Activated T-helper 1 cell treated with anti-CD3 and anti-CD28 coated beads, Interleukin-12 subunit alpha, Interleukin-12 subunit beta, Interleukin-2, Interleukin-4 antibody, amounts not matched to agents 30 ng/mL and 10 ng/mL and 1 ng/mL, durations not matched to agents 14 hours and 24 hours and 36 hours (primary cell): Measurements from ENCODE around the gene KLHL40. TPM values are rescaled to one million over a fixed set of nuclear protein-coding genes. Genes with fewer than 3 reads are reported as not detected.

Experiments
- DNase-seq: peaks from one replicate; pipeline ENCODE4 v3.0.0; 2021; ENCODE audit warnings: low spot score
- H3K27ac Mint-ChIP-seq: one replicate; pipeline ENCODE4 v1.8.0; 2021; ENCODE audit warnings: mild to moderate bottlenecking, mixed read lengths
- H3K27me3 Mint-ChIP-seq: one replicate; pipeline ENCODE4 v1.8.0; 2022; ENCODE audit warnings: mild to moderate bottlenecking, moderate library complexity, mixed read lengths; ENCODE audit not compliant: insufficient read depth
- H3K36me3 Mint-ChIP-seq: one replicate; pipeline ENCODE4 v1.8.0; 2021; ENCODE audit warnings: low read depth, mixed read lengths
- H3K4me1 Mint-ChIP-seq: one replicate; pipeline ENCODE4 v1.8.0; 2021; ENCODE audit warnings: low read depth, mixed read lengths
- H3K4me3 Mint-ChIP-seq: one replicate; pipeline ENCODE4 v1.8.0; 2021; ENCODE audit warnings: mild to moderate bottlenecking, moderate library complexity, mixed read lengths
- H3K9me3 Mint-ChIP-seq: one replicate; pipeline ENCODE4 v1.8.0; 2021; ENCODE audit warnings: mixed read lengths
- intact Hi-C: fragments of 100-400 bp; cut with micrococcal nuclease; formaldehyde crosslinking; loops from one replicate; pipeline ENCODE4 v1.15.1; 2024
- total RNA-seq: library from RNA; stranded (reverse); gene quantifications from 2 replicates; pipeline ENCODE4 v1.2.3, GENCODE V29; 2022

The KLHL40 gene
- total RNA-seq, 1 donor from 2014 or later = not detected

GRCh38 chr3:42733501-42734262, 48.3 kb downstream of the KLHL40 start:
- no peak for DNase-seq
- Mint-ChIP-seq H3K27ac (no peak overlapping the region), H3K27me3 (peaks cover 6% of the 10 kb centered on the region), H3K9me3 (no peaks in the 10 kb centered on the region), H3K4me1 (no peaks in the 10 kb centered on the region), H3K36me3 (no peaks in the 10 kb centered on the region), H3K4me3 (no peak overlapping the region)
- intact Hi-C loops = no loop called here

GRCh38 chr3:42734263-42734860, 49.0 kb downstream of the KLHL40 start:
- no peak overlapping the region for H3K4me3 Mint-ChIP-seq

GRCh38 chr3:42735019-42735418, 49.7 kb downstream of the KLHL40 start:
- intact Hi-C loops = no loop called here
- Mint-ChIP-seq H3K4me3 (no peak overlapping the region), H3K27ac (no peak overlapping the region), H3K36me3 (no peaks in the 10 kb centered on the region), H3K27me3 (peaks cover 5% of the 10 kb centered on the region), H3K9me3 (no peaks in the 10 kb centered on the region), H3K4me1 (no peaks in the 10 kb centered on the region)
- DNase-seq = no peak

More at GRCh38 chr3:42734263-42734860, 49.0 kb downstream of the KLHL40 start:
- Mint-ChIP-seq H3K27me3 (peaks cover 6% of the 10 kb centered on the region), H3K4me1 (no peaks in the 10 kb centered on the region), H3K9me3 (no peaks in the 10 kb centered on the region), H3K27ac (no peak overlapping the region), H3K36me3 (no peaks in the 10 kb centered on the region)
- intact Hi-C loops = no loop called here
- no peak for DNase-seq

- intact Hi-C loops = no loop called here
- Mint-ChIP-seq H3K4me1 (no peaks in the 10 kb centered on the region), H3K27me3 (peaks cover 5% of the 10 kb centered on the region), H3K36me3 (no peaks in the 10 kb centered on the region), H3K4me3 (no peak overlapping the region), H3K27ac (no peak overlapping the region), H3K9me3 (no peaks in the 10 kb centered on the region)
- no peak for DNase-seq
These were observed 50.3 kb downstream of the KLHL40 start for GRCh38 chr3:42735615-42736014.

GRCh38 chr3:42736081-42736480, 50.7 kb downstream of the KLHL40 start:
- intact Hi-C loops = no loop called here
- Mint-ChIP-seq H3K27ac (no peak overlapping the region), H3K4me1 (no peaks in the 10 kb centered on the region), H3K36me3 (no peaks in the 10 kb centered on the region), H3K9me3 (no peaks in the 10 kb centered on the region), H3K4me3 (no peak overlapping the region), H3K27me3 (peaks cover 5% of the 10 kb centered on the region)
- DNase-seq = no peak

- H3K27ac Mint-ChIP-seq = no peak overlapping the region
- peaks cover 5% of the 10 kb centered on the region for H3K27me3 Mint-ChIP-seq
- H3K4me3 Mint-ChIP-seq = no peak overlapping the region
- no peak for DNase-seq
- intact Hi-C loops = no loop called here
- H3K36me3 Mint-ChIP-seq = no peaks in the 10 kb centered on the region
- H3K4me1 Mint-ChIP-seq = no peaks in the 10 kb centered on the region
- no peaks in the 10 kb centered on the region for H3K9me3 Mint-ChIP-seq
These were observed 51.2 kb downstream of the KLHL40 start for GRCh38 chr3:42736531-42736930.

GRCh38 chr3:42739401-42740158, 54.2 kb downstream of the KLHL40 start:
- intact Hi-C loops = loop anchor here (5.0 kb wide), 1 partner anchor 87 kb away; the partner anchor contains the start of gene ZBTB47
- peaks cover 6% of the 10 kb centered on the region for H3K4me1 Mint-ChIP-seq
- H3K36me3 Mint-ChIP-seq = no peaks in the 10 kb centered on the region
- no peaks in the 10 kb centered on the region for H3K9me3 Mint-ChIP-seq
- DNase-seq = no peak
- no peak overlapping the region for H3K4me3 Mint-ChIP-seq
- no peak overlapping the region for H3K27ac Mint-ChIP-seq
- H3K27me3 Mint-ChIP-seq = peaks cover 2% of the 10 kb centered on the region

GRCh38 chr3:42741796-42742195, 56.5 kb downstream of the KLHL40 start:
- Mint-ChIP-seq H3K36me3 (no peaks in the 10 kb centered on the region), H3K4me3 (no peak overlapping the region), H3K27ac (no peak overlapping the region), H3K4me1 (peaks cover 12% of the 10 kb centered on the region), H3K9me3 (no peaks in the 10 kb centered on the region), H3K27me3 (peaks cover 2% of the 10 kb centered on the region)
- no peak for DNase-seq
- intact Hi-C loops = loop anchor here (5.0 kb wide), 1 partner anchor 89 kb away; the partner anchor contains the start of gene ZBTB47

Other genes with a start within 250 kb of the KLHL40 start
- 0.69 and 0.88 TPM in 2 replicates for gene VIPR1, start 182.9 kb upstream of the KLHL40 start, total RNA-seq
- gene SEC22C, start 103.6 kb upstream of the KLHL40 start, total RNA-seq = 37.5 and 38.3 TPM in 2 replicates
- gene SS18L2, start 94.7 kb upstream of the KLHL40 start, total RNA-seq = 66.3 and 67.5 TPM in 2 replicates
- 76.9 and 79.7 TPM in 2 replicates for gene NKTR, start 84.9 kb upstream of the KLHL40 start, total RNA-seq
- 1.4 and 1.8 TPM in 2 replicates for gene ZBTB47, start 31.8 kb upstream of the KLHL40 start, total RNA-seq
- gene HHATL, start 17.3 kb downstream of the KLHL40 start, total RNA-seq = not detected in 2 replicates
- gene CCDC13, start 87.7 kb downstream of the KLHL40 start, total RNA-seq = 0.32 TPM in 1 of 2 replicates, not detected in the other
- 90.1 and 97.5 TPM in 2 replicates for gene HIGD1A, start 119.0 kb downstream of the KLHL40 start, total RNA-seq
- gene ACKR2, start 123.9 kb downstream of the KLHL40 start, total RNA-seq = 0.66 and 0.88 TPM in 2 replicates
- not detected in 2 replicates for gene CYP8B1, start 190.3 kb downstream of the KLHL40 start, total RNA-seq
- gene ZNF662, start 220.6 kb downstream of the KLHL40 start, total RNA-seq = 0.23 and 0.47 TPM in 2 replicates